Measurements from ENCODE around the gene ERF.
A peak's percentile ranks its signal among the peaks of the same experiment; 100 is the strongest.

ERF gene

DNA sequence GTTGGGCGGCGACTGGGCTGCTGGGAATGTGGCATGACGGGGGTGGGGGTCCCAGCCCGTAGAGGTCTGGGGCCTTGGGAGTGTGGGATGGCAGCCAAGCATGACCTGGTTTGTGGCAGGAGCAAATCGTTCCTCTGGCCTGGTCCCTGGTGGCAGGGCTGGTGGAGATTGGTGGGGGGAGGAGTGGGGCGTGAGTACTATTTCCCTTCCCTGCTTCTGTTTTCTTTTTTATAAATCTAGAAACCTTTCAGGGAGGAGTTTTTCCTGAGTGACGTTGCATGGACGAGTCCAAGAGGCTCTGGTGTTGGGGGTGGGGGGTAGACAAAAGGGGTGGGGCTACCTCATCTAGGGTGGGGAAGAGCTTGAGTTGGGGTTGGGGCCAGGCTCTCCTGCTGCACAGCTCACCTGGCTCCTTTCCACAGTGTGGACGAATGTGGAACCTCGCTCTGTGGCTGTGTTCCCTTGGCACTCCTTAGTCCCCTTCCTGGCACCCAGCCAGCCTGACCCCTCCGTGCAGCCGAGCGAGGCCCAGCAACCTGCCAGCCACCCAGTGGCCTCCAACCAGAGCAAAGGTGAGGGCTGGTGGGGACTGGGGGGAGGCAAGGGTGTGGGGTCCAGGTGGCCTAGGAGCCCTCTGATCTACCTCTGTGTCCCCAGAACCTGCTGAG, 31.6 kb upstream of the ERF start:
- DNase-seq: no peak

DNA sequence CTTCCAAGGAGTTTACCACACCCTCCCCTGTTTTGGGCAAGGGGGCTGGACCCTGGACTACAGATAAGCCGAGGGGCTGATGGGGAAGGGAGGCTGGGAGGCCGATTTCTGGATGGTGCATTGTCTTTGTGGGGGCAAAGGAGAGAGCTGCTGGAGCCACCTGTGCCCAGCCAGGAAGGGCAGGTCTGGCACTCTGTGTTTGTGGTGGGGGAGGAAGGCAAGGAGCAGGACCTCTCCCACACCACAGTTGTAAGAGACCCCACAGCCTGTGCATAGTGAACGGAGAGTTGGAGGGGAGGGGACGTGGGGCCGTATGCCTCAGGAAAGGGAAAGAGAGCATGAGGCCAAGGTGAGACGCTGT, 31.0 kb upstream of the ERF start:
- no peak for DNase-seq

- no peak for DNase-seq
Observed at GRCh38 chr19:42285541-42285941, 30.6 kb upstream of the ERF start.

GRCh38 chr19:42284591-42285341, 29.8 kb upstream of the ERF start:
- peak in 1 of 4 experiments; percentile 29 for DNase-seq

- peak in 3 of 4 experiments; percentile 56 to 81 (median 76) for DNase-seq
Observed at GRCh38 chr19:42284066-42284501, 29.2 kb upstream of the ERF start.

- peak; percentile 85 to 98 (median 92) for DNase-seq
Observed at GRCh38 chr19:42283188-42284065, 28.5 kb upstream of the ERF start.

GRCh38 chr19:42282819-42283187, 27.9 kb upstream of the ERF start:
- DNase-seq: no peak

- no peak for DNase-seq
Observed at GRCh38 chr19:42281827-42282762, 27.2 kb upstream of the ERF start.

DNA sequence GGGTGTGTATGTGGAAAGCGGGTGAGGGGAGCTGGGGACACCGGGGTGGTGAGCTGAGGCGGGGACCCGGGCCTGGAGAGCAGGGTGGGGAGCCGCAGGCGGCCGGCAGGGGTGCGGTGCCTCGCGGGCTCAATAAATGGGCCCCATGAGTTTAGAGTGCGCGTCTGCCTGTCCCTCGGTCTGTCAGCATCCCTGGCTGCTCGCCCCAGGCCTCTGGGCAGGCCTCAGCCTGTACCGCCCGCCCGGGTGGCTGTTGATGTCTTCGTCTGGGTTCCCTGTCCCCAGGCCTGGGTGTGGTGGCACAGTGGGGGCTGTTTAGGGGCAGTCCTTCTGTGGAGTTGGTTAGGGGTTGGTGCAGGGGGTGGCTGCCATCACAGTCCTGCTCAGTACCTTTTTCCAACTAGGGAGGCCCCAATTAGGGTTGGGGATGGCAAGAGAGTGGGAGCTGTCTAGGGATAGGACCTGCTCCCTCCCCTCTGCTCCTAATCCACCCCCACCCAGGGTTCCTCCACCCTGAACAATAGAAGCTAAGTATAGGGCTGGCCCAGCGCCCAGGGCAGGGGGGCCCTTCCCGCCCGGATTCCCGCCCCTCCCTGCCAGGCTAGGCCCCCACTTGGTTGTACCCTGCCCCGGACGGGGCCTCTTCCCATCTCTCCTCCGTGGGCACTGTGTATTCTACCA, 26.4 kb upstream of the ERF start:
- DNase-seq: peak in 1 of 4 experiments; percentile 19

DNA sequence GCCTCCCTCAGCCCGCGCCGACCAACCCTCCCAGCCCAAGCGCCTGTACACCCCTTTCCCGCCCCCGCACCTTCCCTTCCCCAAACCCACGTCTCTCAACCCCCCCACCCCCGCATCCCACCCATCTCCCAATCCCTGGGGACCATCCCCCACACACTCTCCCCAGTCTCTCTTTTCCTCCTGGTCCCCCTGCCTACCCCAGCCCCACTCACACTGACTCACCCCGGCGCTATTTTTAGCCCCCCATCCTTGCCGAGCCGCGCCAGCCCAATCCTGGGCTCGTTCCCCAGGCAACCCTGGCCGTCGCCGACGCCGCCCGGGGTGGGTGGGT, 25.9 kb upstream of the ERF start:
- no peak for DNase-seq

DNA sequence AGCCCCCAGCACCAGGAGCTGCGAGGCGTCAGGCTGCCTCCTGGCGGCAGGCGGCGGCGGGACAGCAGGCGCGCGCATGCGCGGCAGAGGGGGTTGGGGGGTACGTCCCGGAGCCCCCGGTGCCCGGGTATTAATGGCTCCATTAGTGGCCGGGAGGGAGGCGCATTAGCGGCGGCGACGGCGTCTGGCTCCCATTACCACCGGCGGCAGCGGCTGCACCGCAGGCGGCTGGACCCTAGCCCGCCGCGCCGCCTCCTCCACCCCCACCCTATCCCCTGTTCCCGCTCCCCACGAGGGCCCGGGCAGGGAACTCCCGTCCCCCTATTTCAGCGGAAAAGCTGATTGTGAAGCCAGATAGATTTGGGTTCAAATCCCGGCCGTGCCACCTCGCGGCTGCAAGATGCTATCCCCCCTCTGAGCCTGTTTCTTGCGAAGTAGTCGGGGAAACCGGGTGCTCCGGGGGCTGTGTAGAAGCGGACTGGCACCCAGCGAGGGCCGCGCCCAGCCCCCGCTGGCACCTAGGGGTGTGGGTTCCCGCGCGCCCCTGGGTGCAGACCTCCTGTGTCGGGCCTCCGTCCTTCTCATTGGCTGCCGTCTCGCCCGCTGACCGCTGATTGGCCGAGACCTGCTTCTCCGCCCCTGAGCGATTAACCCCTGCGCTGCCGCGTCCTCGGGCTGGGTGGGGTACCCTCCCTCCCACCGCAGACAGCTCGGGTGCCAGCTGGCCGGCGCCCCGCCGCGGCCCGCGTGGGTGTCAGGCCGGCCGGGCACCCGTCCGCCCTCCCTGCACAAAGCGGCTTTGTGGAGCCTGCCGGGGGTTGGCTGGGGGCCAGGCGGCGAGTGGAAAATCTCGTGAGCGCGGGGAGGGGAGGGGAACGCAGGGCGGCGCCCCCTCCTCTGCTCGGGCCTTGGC, 25.2 kb upstream of the ERF start:
- DNase-seq: peak; percentile 60 to 84 (median 67)

GRCh38 chr19:42279155-42279901, 24.4 kb upstream of the ERF start:
- no peak for DNase-seq

DNA sequence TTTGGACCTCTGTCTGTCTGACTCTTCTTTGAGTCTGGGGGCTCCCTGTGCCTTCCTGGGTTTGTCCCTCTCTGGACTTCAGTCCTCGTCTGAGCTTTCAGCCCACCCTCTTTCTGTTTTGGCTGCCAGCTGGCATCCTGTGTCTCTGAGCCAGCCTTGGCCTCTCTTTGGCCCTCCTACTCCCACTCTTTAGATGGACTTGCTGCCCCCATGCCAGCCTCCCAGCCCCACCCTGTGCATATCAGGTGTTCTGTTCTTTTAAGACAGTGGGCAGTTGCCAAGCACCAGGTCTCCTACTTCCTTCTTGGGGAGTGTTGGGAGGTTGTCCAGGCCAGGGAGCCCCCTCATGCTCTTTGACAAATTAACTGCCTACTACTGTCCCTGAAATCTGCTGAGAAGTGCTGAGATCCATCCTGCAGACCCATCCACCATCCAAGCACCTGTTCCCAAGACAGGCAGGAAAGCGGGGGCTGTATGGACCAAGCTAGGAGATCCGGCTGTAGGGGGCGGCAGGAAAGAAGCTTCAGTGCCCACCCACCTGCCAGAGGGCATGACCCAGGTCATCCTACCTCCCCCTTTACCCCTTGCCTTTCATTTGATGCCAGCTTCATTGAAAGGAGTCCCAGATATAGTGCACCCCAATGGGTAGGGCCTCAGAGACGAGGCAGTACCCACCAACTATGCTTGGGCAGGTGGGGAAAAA, 23.7 kb upstream of the ERF start:
- no peak for DNase-seq

DNA sequence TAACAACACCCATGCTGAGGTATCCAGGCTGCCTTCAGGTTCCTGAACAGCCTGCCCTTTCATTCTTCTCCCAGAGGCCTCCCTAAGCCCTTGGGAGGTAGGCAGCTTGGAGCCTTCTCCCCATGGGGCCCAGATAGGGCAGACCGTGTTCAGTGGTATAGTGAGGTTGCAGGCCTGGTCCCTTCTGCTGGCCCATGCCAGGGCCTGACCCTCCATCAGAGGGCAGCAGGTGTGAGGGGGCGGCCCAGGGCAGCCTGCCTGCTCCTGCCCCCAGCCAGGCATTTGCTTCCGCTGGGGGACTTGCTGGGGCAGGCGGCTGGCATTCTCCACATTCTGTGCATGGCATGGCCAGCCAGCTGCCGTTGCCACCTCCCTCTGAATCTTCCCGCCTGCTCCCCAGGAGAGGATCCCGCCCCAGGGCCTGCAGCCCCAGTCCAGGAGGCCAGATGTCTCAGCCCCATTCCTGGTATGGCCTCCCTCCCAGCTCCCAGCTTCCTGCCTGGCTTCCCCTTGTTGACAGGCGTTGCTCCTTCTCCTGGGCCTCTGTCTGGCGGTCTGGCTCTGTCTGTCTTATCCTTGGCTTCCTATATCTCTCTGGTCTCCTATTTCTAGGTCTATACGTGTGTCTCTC, 23.0 kb upstream of the ERF start:
- no peak for DNase-seq

DNA sequence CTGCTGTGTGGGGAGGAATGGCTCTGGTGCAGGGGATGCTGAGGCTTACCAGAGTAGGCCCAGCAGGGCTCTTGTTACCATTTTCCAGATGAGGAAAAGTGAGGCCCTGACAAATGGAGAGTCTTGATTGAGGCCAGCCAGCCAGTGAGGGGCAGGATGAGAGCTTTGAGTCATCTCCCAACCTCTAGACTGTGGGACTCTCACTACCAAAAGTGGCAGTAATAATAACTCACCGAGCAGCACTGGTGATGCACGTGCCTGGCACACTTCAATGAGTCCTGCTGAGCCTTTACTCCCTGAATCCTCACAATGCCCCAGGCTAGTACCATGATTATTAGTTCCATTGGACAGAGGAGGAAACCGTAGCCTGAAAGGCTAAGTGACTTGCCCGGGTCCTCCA, 21.9 kb upstream of the ERF start:
- DNase-seq: no peak

DNA sequence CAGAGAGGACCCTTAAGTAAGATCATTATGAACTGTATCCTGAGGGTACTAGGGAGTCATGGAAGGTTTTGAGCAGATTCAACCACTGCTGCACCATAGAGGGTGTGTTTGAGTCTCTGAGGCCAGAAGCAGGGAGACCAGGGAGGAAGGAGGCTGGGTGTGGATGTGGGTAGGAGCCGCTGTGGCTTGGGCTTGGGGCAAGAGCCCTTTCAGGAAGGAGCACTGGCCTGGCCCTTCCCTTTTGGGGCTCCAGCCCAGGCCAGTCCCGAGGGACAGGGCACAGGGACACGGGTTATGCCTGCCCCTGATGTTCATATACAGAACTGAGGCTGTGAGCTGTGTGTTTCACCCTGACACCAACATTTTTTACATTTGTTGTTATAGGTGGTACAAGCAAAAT, 21.4 kb upstream of the ERF start:
- DNase-seq: no peak

DNA sequence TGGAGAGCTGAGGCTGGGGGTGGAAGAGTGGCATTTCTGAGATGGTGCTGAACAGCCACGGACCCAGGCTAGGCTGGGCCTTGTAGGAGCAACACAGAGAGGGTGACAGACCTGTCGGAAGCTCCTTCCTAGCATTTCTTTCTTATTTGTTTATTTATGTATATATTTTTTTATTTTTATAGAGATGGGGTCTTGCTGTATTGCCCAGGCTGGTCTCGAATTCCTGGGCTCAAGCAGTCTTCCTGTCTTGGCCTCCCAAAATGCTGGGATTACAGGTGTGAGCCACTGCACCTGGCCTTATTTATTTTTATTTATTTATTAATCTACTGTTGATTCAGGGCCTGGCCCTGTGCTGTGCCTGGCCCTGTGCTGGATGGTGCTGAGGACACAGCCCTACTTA, 20.6 kb upstream of the ERF start:
- no peak for DNase-seq

DNA sequence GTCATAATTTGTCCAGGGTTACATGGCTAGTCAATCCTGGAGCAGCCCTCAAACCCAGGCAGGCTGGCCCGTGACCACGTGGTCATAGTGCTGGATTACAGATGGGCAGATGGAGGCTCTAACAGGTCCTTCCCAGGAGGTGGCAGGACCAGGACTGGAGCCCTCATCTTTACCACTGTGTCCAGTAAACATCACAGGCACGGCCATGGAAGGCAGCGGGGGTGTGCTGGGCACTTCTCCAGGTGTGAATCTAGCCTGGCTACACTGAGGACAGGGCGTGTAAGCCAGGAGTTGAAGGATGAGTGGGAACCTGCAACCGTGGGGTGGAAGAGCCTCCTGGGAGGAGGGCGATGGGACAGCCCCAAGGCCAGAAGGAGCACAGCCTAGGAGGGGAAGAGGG, 20.2 kb upstream of the ERF start:
- no peak for DNase-seq

- no peak for DNase-seq
Observed at GRCh38 chr19:42274065-42274682, 19.2 kb upstream of the ERF start.

Data from activated naive CD4-positive, alpha-beta T cell (primary cell).